ENCODE measurements around the gene PDZD2.

Gene PDZD2

GRCh38 chr5:31937703-31938102 lies 298.8 kb downstream of the PDZD2 start:
- Histone ChIP-seq H3K27ac (ENCODE audit: low read length) (no peak overlapping the region), H3K79me2 (ENCODE audit: low read length) (no peaks in the 10 kb centered on the region), H3K9ac (ENCODE audit: low read length) (no peak overlapping the region), H3K4me2 (ENCODE audit: low read depth, low read length) (no peak overlapping the region), H3K4me3 (ENCODE audit: low read length) (no peak overlapping the region), H3K27me3 (replicated peaks; ENCODE audit: insufficient read depth, low read length) (no peaks in the 10 kb centered on the region), H3F3A (ENCODE audit: insufficient read depth, low read length) (no peaks in the 10 kb centered on the region), H3K9me3 (replicated peaks; ENCODE audit: insufficient read depth, low read length) (no peaks in the 10 kb centered on the region), H2AFZ (ENCODE audit: low read length) (no peak overlapping the region), H3K4me1 (ENCODE audit: low read length) (no peaks in the 10 kb centered on the region), H4K20me1 (ENCODE audit: insufficient read depth, low read length) (no peaks in the 10 kb centered on the region), H3K36me3 (replicated peaks; ENCODE audit: insufficient read depth, low read length) (no peaks in the 10 kb centered on the region), H3K9me2 (replicated peaks; ENCODE audit: insufficient read depth, low read length) (no peaks in the 10 kb centered on the region)
- DNase-seq: no peak
- no peak for TF ChIP-seq EZH2phosphoT487 (IDR thresholded peaks at IDR 0.05; ENCODE audit: low read length)
- TF ChIP-seq, protein P1, sequence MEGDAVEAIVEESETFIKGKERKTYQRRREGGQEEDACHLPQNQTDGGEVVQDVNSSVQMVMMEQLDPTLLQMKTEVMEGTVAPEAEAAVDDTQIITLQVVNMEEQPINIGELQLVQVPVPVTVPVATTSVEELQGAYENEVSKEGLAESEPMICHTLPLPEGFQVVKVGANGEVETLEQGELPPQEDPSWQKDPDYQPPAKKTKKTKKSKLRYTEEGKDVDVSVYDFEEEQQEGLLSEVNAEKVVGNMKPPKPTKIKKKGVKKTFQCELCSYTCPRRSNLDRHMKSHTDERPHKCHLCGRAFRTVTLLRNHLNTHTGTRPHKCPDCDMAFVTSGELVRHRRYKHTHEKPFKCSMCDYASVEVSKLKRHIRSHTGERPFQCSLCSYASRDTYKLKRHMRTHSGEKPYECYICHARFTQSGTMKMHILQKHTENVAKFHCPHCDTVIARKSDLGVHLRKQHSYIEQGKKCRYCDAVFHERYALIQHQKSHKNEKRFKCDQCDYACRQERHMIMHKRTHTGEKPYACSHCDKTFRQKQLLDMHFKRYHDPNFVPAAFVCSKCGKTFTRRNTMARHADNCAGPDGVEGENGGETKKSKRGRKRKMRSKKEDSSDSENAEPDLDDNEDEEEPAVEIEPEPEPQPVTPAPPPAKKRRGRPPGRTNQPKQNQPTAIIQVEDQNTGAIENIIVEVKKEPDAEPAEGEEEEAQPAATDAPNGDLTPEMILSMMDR (IDR thresholded peaks at IDR 0.05; ENCODE audit: low read length): no peak
- no peak for TF ChIP-seq EZH2 (optimal IDR thresholded peaks at IDR 0.05; ENCODE audit: low read depth, low read length)

- Histone ChIP-seq H3K4me2 (ENCODE audit: low read depth, low read length) (no peak overlapping the region), H3K27ac (ENCODE audit: low read length) (no peak overlapping the region), H2AFZ (ENCODE audit: low read length) (no peak overlapping the region), H3K27me3 (replicated peaks; ENCODE audit: insufficient read depth, low read length) (no peaks in the 10 kb centered on the region), H3F3A (ENCODE audit: insufficient read depth, low read length) (no peaks in the 10 kb centered on the region), H4K20me1 (ENCODE audit: insufficient read depth, low read length) (no peaks in the 10 kb centered on the region), H3K9me2 (replicated peaks; ENCODE audit: insufficient read depth, low read length) (no peaks in the 10 kb centered on the region), H3K79me2 (ENCODE audit: low read length) (no peaks in the 10 kb centered on the region), H3K4me3 (ENCODE audit: low read length) (no peak overlapping the region), H3K4me1 (ENCODE audit: low read length) (no peaks in the 10 kb centered on the region), H3K9me3 (replicated peaks; ENCODE audit: insufficient read depth, low read length) (no peaks in the 10 kb centered on the region), H3K36me3 (replicated peaks; ENCODE audit: insufficient read depth, low read length) (no peaks in the 10 kb centered on the region), H3K9ac (ENCODE audit: low read length) (no peak overlapping the region)
- TF ChIP-seq, protein P1 (IDR thresholded peaks at IDR 0.05; ENCODE audit: low read length): no peak
- no peak for TF ChIP-seq EZH2phosphoT487 (IDR thresholded peaks at IDR 0.05; ENCODE audit: low read length)
- no peak for TF ChIP-seq EZH2 (optimal IDR thresholded peaks at IDR 0.05; ENCODE audit: low read depth, low read length)
- no peak for DNase-seq
These were observed 300.2 kb downstream of the PDZD2 start for GRCh38 chr5:31939151-31939550.

- no peak overlapping the region for H3K9ac ChIP-seq (ENCODE audit: low read length)
- no peaks in the 10 kb centered on the region for H3F3A ChIP-seq (ENCODE audit: insufficient read depth, low read length)
- H3K9me2 ChIP-seq (replicated peaks; ENCODE audit: insufficient read depth, low read length): no peaks in the 10 kb centered on the region
- no peak overlapping the region for H3K4me2 ChIP-seq (ENCODE audit: low read depth, low read length)
- H3K27me3 ChIP-seq (replicated peaks; ENCODE audit: insufficient read depth, low read length): no peaks in the 10 kb centered on the region
- H3K79me2 ChIP-seq (ENCODE audit: low read length): no peaks in the 10 kb centered on the region
- no peak overlapping the region for H2AFZ ChIP-seq (ENCODE audit: low read length)
- H3K4me3 ChIP-seq (ENCODE audit: low read length): no peak overlapping the region
- no peaks in the 10 kb centered on the region for H3K36me3 ChIP-seq (replicated peaks; ENCODE audit: insufficient read depth, low read length)
- no peaks in the 10 kb centered on the region for H4K20me1 ChIP-seq (ENCODE audit: insufficient read depth, low read length)
- no peaks in the 10 kb centered on the region for H3K9me3 ChIP-seq (replicated peaks; ENCODE audit: insufficient read depth, low read length)
- DNase-seq: no peak
- TF ChIP-seq EZH2 (optimal IDR thresholded peaks at IDR 0.05; ENCODE audit: low read depth, low read length) (no peak), EZH2phosphoT487 (IDR thresholded peaks at IDR 0.05; ENCODE audit: low read length) (no peak)
- TF ChIP-seq, protein P1 (IDR thresholded peaks at IDR 0.05; ENCODE audit: low read length): no peak
- H3K27ac ChIP-seq (ENCODE audit: low read length): no peak overlapping the region
- H3K4me1 ChIP-seq (ENCODE audit: low read length): no peaks in the 10 kb centered on the region
These were observed 302.3 kb downstream of the PDZD2 start for GRCh38 chr5:31941151-31941755.

All from MM.1S (cell line).